ENCODE measurements around the gene MDGA2.

MDGA2 gene

GRCh38 chr14:47675466-47676314 lies at the start of gene MDGA2:
TSS of gene MDGA2 (minus strand) at chr14:47675605.
- DNase-seq (ENCODE audit: low read depth in 2 of 2): no peak

GRCh38 chr14:47722929-47723693 lies 47.7 kb upstream of the MDGA2 start:
- no peak for DNase-seq (ENCODE audit: low read depth in 2 of 2)

- no peak for DNase-seq (ENCODE audit: low read depth in 2 of 2)
Observed at GRCh38 chr14:47720281-47720680, 44.9 kb upstream of the MDGA2 start.

GRCh38 chr14:47715330-47715729 lies 39.9 kb upstream of the MDGA2 start:
- no peak for DNase-seq (ENCODE audit: low read depth in 2 of 2)

- no peak for DNase-seq (ENCODE audit: low read depth in 2 of 2)
Observed at GRCh38 chr14:47710581-47710980, 35.2 kb upstream of the MDGA2 start.

- DNase-seq (ENCODE audit: low read depth in 2 of 2): no peak
Observed at GRCh38 chr14:47705683-47706082, 30.3 kb upstream of the MDGA2 start.

- DNase-seq (ENCODE audit: low read depth in 2 of 2): no peak
Observed at GRCh38 chr14:47691829-47692228, 16.4 kb upstream of the MDGA2 start.

- DNase-seq (ENCODE audit: low read depth in 2 of 2): no peak
Observed at GRCh38 chr14:47678993-47679392, 3.6 kb upstream of the MDGA2 start.

GRCh38 chr14:47678157-47678556 lies 2.8 kb upstream of the MDGA2 start:
- no peak for DNase-seq (ENCODE audit: low read depth in 2 of 2)

- no peak for DNase-seq (ENCODE audit: low read depth in 2 of 2)
Observed at GRCh38 chr14:47676315-47676617, 861 bp upstream of the MDGA2 start.

GRCh38 chr14:47674543-47675465 lies 601 bp downstream of the MDGA2 start:
- no peak for DNase-seq (ENCODE audit: low read depth in 2 of 2)

- DNase-seq (ENCODE audit: low read depth in 2 of 2): no peak
Observed at GRCh38 chr14:47674148-47674542, 1.3 kb downstream of the MDGA2 start.

- no peak for DNase-seq (ENCODE audit: low read depth in 2 of 2)
Observed at GRCh38 chr14:47665337-47666134, 9.9 kb downstream of the MDGA2 start.

- DNase-seq (ENCODE audit: low read depth in 2 of 2): no peak
Observed at GRCh38 chr14:47662466-47662865, 12.9 kb downstream of the MDGA2 start.

GRCh38 chr14:47660158-47660557 lies 15.2 kb downstream of the MDGA2 start:
- no peak for DNase-seq (ENCODE audit: low read depth in 2 of 2)

GRCh38 chr14:47658041-47658440 lies 17.4 kb downstream of the MDGA2 start:
- DNase-seq (ENCODE audit: low read depth in 2 of 2): no peak

GRCh38 chr14:47657143-47657542 lies 18.3 kb downstream of the MDGA2 start:
- no peak for DNase-seq (ENCODE audit: low read depth in 2 of 2)

GRCh38 chr14:47651337-47651736 lies 24.1 kb downstream of the MDGA2 start:
- no peak for DNase-seq (ENCODE audit: low read depth in 2 of 2)

- no peak for DNase-seq (ENCODE audit: low read depth in 2 of 2)
Observed at GRCh38 chr14:47637753-47638152, 37.7 kb downstream of the MDGA2 start.

- no peak for DNase-seq (ENCODE audit: low read depth in 2 of 2)
Observed at GRCh38 chr14:47626151-47627035, 49.0 kb downstream of the MDGA2 start.
